GM11168 (cell line): ENCODE data around the gene TRIP6.

Experiments used
- in situ Hi-C: fragments of 300-500 bp; cut with MboI; formaldehyde crosslinking; loops from one replicate; pipeline ENCODE4 v1.12.0; 2022; ENCODE audit warnings: low sequenced_read_pairs; ENCODE audit not compliant: unreplicated experiment

The TRIP6 gene

GRCh38 chr7:100867776-100868485 lies 744 bp downstream of the TRIP6 start:
- in situ Hi-C loops, result no loop called here

DNA sequence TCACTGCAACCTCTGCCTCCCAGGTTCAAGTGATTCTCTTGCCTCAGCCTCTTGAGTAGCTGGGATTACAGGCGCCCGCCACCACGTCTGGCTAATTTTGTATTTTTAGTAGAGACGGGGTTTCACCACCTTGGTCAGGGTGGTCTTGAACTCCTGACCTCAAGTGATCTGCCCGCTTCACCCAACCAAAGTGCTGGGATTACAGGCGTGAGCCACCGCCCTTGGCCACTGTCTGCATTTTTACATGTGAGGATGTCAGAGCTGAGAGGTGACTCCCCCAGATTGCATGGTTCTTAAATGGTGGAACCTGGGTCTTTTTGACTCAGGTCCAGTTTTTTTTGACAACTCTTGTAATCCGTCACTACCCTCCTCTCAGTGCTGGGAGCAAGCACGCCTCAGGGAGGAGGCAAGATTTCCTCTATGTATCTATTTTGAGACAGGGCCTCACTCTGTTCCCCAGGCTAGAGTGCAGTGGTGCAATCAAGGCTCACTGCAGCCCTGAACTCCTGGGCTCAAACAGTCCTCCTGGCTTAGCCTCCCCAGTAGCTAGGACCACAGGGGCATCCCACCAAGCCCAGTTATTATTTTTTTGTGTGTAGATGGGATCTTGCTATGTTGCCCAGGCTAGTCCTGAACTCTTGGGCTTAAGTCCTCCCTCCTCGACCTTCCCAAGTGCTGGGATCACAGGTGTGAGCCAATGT lies 6.6 kb downstream of the TRIP6 start:
- in situ Hi-C loops, result no loop called here

- in situ Hi-C loops, result no loop called here
These were observed 7.1 kb downstream of the TRIP6 start for GRCh38 chr7:100874300-100874576.

DNA sequence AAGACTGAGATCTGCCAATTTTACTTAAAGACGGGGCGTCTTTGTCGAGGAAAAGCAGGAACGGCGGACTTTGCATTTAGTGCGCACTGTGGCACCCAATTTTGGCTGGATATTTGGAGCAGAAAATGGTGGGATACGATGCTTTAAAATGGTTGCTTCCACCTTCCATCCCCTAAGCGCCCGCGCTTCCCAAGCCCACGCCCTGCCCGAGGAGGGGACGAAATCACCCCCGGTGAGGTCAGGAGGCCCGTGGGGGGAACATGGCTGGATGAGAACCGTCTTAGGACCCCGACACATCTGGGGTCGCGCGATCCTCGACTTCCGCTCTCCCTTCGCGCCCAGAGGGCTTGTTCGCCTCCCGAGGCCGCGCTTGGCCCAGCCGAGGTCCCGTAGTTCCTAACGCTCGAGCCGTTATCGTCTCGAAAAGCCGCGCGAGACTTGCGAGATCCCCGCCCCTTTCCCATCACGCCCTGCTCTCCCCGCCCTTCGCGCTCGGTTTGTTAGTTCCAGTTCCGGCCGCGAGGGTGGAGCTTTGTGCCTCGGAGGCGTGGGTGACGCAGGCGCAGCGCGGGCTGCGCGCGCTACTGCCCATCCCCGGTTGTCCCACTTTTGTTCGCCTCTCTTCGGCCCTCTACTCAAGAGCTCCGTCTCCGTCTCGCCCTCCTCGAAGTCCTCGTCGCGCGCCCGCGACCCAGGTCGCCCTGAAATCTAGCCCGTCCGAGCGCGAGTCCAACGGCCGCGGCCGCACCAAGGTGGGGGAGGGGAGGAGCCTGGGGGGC lies 7.6 kb downstream of the TRIP6 start, which contains the start of gene SRRT:
TSS of gene SRRT (plus strand) at position 527 of the 779 bp plus-strand sequence. CDS start 488 bp downstream, outside the sequence.
- in situ Hi-C loops, result no loop called here

DNA sequence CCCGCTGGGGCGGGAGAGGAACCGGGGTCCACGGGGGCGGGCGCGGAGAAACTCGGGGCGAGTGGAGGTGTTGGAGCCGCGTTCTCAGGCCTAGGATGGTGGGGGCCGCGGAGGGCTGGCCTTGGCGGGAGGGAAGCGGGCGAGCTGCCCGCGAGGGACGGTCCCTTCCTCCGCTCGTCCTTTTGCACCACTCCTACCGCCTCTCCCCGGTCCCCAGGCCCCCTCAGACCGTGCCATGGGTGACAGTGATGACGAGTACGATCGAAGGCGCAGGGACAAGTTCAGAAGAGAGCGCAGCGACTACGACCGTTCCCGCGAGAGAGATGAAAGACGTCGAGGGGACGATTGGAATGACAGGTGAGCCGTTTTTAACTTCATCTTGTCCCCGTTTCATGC lies 8.2 kb downstream of the TRIP6 start:
- in situ Hi-C loops, result no loop called here

- in situ Hi-C loops, result no loop called here
These were observed 10.8 kb downstream of the TRIP6 start for GRCh38 chr7:100878013-100878412.

DNA sequence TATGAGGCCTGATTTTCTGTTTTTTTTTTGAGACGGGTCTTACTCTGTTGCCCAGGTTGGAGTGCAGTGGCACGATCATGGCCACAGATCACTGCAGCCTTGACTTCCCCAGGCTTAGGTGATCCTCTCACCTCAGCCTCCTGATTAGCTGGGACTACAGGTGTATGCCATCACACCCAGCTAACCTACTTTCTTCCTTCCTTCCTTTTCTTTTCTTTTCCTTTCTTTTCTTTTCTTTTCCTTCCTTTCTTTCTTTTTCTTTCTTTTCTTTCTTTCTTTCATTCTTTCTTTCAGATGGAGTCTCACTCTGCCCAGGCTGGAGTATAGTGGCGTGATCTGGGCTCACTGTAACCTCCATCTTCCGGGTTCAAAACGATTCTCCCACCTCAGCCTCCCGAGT lies 11.5 kb downstream of the TRIP6 start:
- in situ Hi-C loops, result no loop called here

DNA sequence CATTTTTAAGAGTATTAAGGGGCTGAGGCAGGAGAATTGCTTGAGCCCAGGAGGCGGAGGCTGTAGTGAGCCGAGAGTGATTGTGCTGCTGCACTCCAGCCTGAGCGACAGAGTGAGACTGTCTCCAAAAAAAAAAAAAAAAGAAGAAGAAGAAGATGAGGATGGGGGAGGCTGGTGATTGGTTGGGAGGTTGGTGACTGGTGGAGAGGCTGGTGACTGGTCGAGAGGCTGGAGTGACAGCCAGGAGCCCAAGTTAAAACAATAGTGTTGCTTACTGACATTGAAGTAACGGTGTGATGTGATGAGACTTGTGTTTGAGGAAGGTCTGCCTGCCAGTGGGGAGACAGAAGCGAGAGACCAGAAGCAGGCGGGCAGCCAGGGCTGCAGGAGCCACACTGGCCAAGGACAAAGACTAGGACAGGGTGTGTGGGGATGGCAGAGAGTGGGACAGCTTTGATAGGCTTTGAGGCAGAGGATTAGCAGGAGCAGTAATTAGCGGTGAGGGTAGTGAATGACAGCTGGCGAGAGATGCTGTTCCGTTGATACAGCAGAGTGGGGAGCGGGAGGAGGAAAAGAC lies 12.6 kb downstream of the TRIP6 start:
- in situ Hi-C loops, result no loop called here

DNA sequence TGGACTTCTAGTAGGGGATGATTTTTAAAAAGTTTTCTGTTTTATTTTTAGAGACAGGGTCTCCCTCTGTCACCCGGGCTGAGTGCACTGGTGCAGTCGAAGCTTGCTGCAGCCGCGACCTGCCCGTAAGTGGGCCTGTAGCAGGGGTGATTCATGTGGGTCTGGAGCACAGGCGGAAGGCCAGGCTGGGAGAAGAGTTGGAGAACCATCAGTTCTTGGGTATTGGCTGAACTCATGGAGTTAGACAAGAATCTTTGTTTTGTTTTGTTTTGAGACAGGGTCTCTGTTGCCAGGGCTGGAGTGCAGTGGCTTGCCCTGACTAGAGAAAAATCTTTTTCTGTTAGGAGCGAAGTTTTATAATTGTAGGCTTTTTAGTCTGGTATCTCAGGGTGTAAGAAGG lies 13.5 kb downstream of the TRIP6 start:
- in situ Hi-C loops, result no loop called here

DNA sequence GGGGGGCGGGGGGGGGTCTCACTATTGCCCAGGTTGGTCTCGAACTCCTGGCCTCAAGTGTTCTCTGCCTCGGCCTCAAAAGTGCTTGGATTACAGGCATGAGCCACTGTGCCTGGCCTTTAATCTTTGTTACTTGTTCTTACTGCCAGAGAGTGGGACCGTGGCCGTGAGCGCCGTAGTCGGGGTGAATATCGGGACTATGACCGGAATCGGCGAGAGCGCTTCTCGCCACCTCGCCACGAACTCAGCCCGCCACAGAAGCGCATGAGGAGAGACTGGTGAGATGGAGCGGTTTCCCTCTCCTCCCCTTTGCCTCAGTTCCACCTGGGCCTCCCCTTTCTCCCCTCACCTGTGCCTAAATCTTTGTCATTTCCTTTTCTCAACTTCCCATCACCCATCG lies 13.9 kb downstream of the TRIP6 start:
- in situ Hi-C loops, result no loop called here

- in situ Hi-C loops, result no loop called here
These were observed 15.0 kb downstream of the TRIP6 start for GRCh38 chr7:100882201-100882600.

- in situ Hi-C loops, result no loop called here
These were observed 15.8 kb downstream of the TRIP6 start for GRCh38 chr7:100882785-100883526.

DNA sequence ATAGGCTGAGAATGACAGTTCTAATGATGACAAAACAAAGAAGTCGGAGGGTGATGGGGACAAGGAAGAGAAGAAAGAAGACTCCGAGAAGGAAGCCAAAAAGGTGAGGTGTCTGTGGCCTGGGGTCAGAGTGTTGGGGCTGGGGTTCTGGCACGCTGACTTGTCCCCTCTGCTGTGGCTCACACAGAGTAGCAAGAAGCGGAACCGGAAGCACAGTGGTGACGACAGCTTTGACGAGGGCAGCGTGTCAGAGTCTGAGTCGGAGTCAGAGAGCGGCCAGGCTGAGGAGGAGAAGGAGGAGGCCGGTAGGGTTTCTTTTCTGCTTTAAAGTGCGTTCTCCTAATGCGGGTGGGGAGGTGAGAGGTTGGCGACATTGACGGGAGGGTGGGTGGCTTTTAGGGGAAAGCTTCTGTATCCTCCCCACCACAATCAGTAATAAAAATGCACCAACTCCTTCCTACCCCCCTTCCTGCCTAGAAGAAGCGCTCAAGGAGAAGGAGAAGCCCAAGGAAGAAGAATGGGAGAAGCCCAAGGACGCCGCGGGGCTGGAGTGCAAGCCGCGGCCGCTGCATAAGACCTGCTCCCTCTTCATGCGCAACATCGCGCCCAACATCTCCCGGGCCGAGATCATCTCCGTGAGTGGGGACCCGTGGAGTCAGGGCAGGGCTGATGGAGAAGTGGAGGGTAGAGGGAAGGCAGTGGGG lies 17.7 kb downstream of the TRIP6 start:
- in situ Hi-C loops, result no loop called here

- in situ Hi-C loops, result no loop called here
These were observed 18.4 kb downstream of the TRIP6 start for GRCh38 chr7:100885440-100886141.

GRCh38 chr7:100886142-100886935 lies 19.2 kb downstream of the TRIP6 start:
- in situ Hi-C loops, result no loop called here

DNA sequence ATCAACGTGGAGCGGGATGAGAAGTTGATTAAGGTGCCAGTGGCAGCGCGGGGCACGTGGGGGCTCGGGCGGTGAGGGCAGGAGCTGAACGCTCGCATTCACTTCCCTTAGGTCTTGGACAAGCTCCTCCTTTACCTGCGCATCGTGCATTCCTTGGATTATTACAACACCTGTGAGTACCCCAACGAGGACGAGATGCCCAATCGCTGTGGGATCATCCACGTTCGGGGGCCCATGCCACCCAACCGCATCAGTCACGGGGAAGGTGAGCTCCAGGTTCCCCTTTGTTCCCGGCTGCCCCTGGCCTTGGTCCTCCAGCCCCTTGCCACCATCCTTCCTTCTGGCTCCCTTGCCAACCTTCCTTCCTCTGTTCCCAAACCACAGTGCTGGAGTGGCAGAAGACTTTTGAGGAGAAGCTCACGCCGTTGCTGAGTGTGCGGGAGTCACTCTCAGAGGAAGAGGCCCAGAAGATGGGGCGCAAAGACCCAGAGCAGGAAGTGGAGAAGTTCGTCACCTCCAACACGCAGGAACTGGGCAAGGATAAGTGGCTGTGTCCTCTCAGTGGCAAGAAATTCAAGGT lies 19.8 kb downstream of the TRIP6 start:
- in situ Hi-C loops, result no loop called here

- in situ Hi-C loops, result no loop called here
These were observed 20.5 kb downstream of the TRIP6 start for GRCh38 chr7:100887516-100888290.
